IMR-90 (cell line): ENCODE results near the gene UXS1. TPM values are rescaled to one million over a fixed set of nuclear protein-coding genes. Genes with fewer than 3 reads are reported as not detected.

ENCODE experiments used
- ATAC-seq: fragments of 200-7000 bp; cut with Tn5 transposase; 2 replicates; pipeline ENCODE4 v1.9.1; 2020; ENCODE audit warnings: low read depth, mild to moderate bottlenecking, moderate library complexity
- BruUV-seq: library from RNA; stranded (reverse); fragments of 400-500 nt; replicated peaks from 2 replicates; lab custom pipeline; 2021; lab: Mats Ljungman, UMichigan
- CTCF ChIA-PET: fragments of 300-600 bp; formaldehyde crosslinking; extraction: SDS; loops from one replicate; lab custom pipeline; 2021; ENCODE audit warnings: antibody characterized with exemption; lab: Yijun Ruan, JAX
- POLR2A ChIA-PET: fragments of 300-600 bp; sonication (Branson Sonifier 250); formaldehyde crosslinking; loops from one replicate; lab custom pipeline; 2022; ENCODE audit warnings: antibody characterized with exemption; ENCODE audit not compliant: unreplicated experiment; lab: Charles Lee
- DNase-seq: peaks from one replicate; pipeline ENCODE4 v3.0.0; 2013
- H2AFZ ChIP-seq: replicated peaks from 2 replicates; pipeline ENCODE3; 2013; ENCODE audit warnings: low read length, mild to moderate bottlenecking; ENCODE audit not compliant: poor library complexity
- H2AK5ac ChIP-seq: 2 replicates; pipeline ENCODE4 v1.6.1; 2013; ENCODE audit warnings: low read depth, low read length, inconsistent platforms
- H2AK9ac ChIP-seq: replicated peaks from 2 replicates; pipeline ENCODE3; 2013; ENCODE audit warnings: mild to moderate bottlenecking, low read depth, low read length, moderate library complexity; ENCODE audit not compliant: poor library complexity
- H2BK120ac ChIP-seq: 2 replicates; pipeline ENCODE4 v1.6.1; 2013; ENCODE audit warnings: low read depth, low read length, inconsistent platforms
- H2BK15ac ChIP-seq: 3 replicates; pipeline ENCODE4 v1.6.1; 2013; ENCODE audit warnings: low read depth, low read length, inconsistent platforms
- H2BK20ac ChIP-seq: 2 replicates; pipeline ENCODE4 v1.6.1; 2013; ENCODE audit warnings: low read depth, mild to moderate bottlenecking, inconsistent platforms, low read length, moderate library complexity
- H2BK5ac ChIP-seq: 2 replicates; pipeline ENCODE4 v1.6.1; 2013; ENCODE audit warnings: mild to moderate bottlenecking, low read depth, low read length, inconsistent platforms; ENCODE audit not compliant: poor library complexity, severe bottlenecking
- H3K14ac ChIP-seq: replicated peaks from 2 replicates; pipeline ENCODE4 v1.6.1; 2013; ENCODE audit warnings: low read depth, low read length, inconsistent platforms
- H3K18ac ChIP-seq: 2 replicates; pipeline ENCODE4 v1.6.1; 2013; ENCODE audit warnings: low read depth, low read length, control low read depth
- H3K23ac ChIP-seq: 2 replicates; pipeline ENCODE4 v1.6.1; 2013; ENCODE audit warnings: low read depth, low read length, inconsistent platforms
- H3K27ac ChIP-seq: 2 replicates; pipeline ENCODE4 v1.5.1; 2013; ENCODE audit warnings: mild to moderate bottlenecking, control low read depth, low read length; ENCODE audit not compliant: insufficient read depth
- H3K27me3 ChIP-seq: 2 replicates; pipeline ENCODE4 v1.6.1; 2013; ENCODE audit warnings: low read length; ENCODE audit not compliant: control insufficient read depth, insufficient read depth
- H3K36me3 ChIP-seq: 2 replicates; pipeline ENCODE4 v1.6.1; 2013; ENCODE audit warnings: low read length, mixed read lengths; ENCODE audit not compliant: control insufficient read depth, insufficient read depth
- H3K4ac ChIP-seq: 2 replicates; pipeline ENCODE4 v1.6.1; 2013; ENCODE audit warnings: low read depth, low read length, inconsistent platforms
- H3K4me1 ChIP-seq: 2 replicates; pipeline ENCODE4 v1.6.1; 2013; ENCODE audit warnings: low read length, mixed read lengths; ENCODE audit not compliant: control insufficient read depth, insufficient read depth
- H3K4me2 ChIP-seq: 2 replicates; pipeline ENCODE4 v1.6.1; 2013; ENCODE audit warnings: low read depth, mild to moderate bottlenecking, control low read depth, low read length, moderate library complexity
- H3K4me3 ChIP-seq: 2 replicates; pipeline ENCODE4 v1.5.1; 2013; ENCODE audit warnings: low read depth, mild to moderate bottlenecking, control low read depth, low read length, moderate library complexity; ENCODE audit not compliant: insufficient read depth
- H3K56ac ChIP-seq: 2 replicates; pipeline ENCODE4 v1.6.1; 2013; ENCODE audit warnings: low read length, inconsistent platforms; ENCODE audit not compliant: insufficient read depth; ENCODE audit errors: extremely low read depth
- H3K79me1 ChIP-seq, 2 experiments: 2 replicates each; pipeline ENCODE4 v1.6.1; 2013; ENCODE audit warnings: low read length in 2 of 2, inconsistent platforms in 1 of 2, low read depth in 1 of 2
- H3K9ac ChIP-seq: 2 replicates; pipeline ENCODE4 v1.6.1; 2013; ENCODE audit warnings: low read depth, low read length, control low read depth
- H3K9me1 ChIP-seq: 2 replicates; pipeline ENCODE4 v1.6.1; 2013; ENCODE audit warnings: low read length, inconsistent platforms; ENCODE audit not compliant: insufficient read depth
- H3K9me3 ChIP-seq: 2 replicates; pipeline ENCODE4 v1.6.1; 2013; ENCODE audit warnings: low read length; ENCODE audit not compliant: control insufficient read depth, insufficient read depth
- H4K20me1 ChIP-seq: 2 replicates; pipeline ENCODE4 v1.6.1; 2013; ENCODE audit warnings: low read length, inconsistent platforms; ENCODE audit not compliant: insufficient read depth
- H4K5ac ChIP-seq: 2 replicates; pipeline ENCODE4 v1.6.1; 2013; ENCODE audit warnings: mild to moderate bottlenecking, low read depth, low read length, control low read depth
- H4K8ac ChIP-seq, 2 experiments: 2 replicates each; pipeline ENCODE4 v1.6.1; 2013; ENCODE audit warnings: low read depth in 2 of 2, low read length in 2 of 2, control low read depth in 1 of 2, inconsistent platforms in 1 of 2
- H4K91ac ChIP-seq: 2 replicates; pipeline ENCODE4 v1.6.1; 2013; ENCODE audit warnings: low read depth, low read length, inconsistent platforms; ENCODE audit not compliant: insufficient read depth
- BHLHE40 ChIP-seq: fragments of 150-350 bp; IDR thresholded peaks from 2 replicates; pipeline ENCODE4 v1.6.1; 2016; ENCODE audit warnings: mild to moderate bottlenecking, low read depth, low read length
- CHD1 ChIP-seq: IDR thresholded peaks from 2 replicates; pipeline ENCODE4 v1.6.1; 2012; ENCODE audit warnings: low read depth, low read length, improper control_type of control experiment
- ELK1 ChIP-seq: fragments of 150-350 bp; IDR thresholded peaks from 2 replicates; pipeline ENCODE4 v1.6.1; 2016; ENCODE audit warnings: low read depth, mild to moderate bottlenecking, low read length, moderate library complexity, borderline replicate concordance
- FOS ChIP-seq: fragments of 150-350 bp; IDR thresholded peaks from 2 replicates; pipeline ENCODE4 v1.6.1; 2016; ENCODE audit warnings: low read depth, low read length
- MAFK ChIP-seq: IDR thresholded peaks from 2 replicates; pipeline ENCODE4 v1.6.1; 2012; ENCODE audit warnings: low read depth, low read length, improper control_type of control experiment
- MAZ ChIP-seq: IDR thresholded peaks from 2 replicates; pipeline ENCODE4 v1.6.1; 2012; ENCODE audit warnings: low read depth, mild to moderate bottlenecking, low read length, improper control_type of control experiment, moderate library complexity, borderline replicate concordance
- POLR2A ChIP-seq: IDR thresholded peaks from 2 replicates; pipeline ENCODE4 v1.6.1; 2012; ENCODE audit warnings: mild to moderate bottlenecking, low read depth, low read length
- RCOR1 ChIP-seq: IDR thresholded peaks from 2 replicates; pipeline ENCODE4 v1.6.1; 2012; ENCODE audit warnings: mild to moderate bottlenecking, low read length, improper control_type of control experiment; ENCODE audit not compliant: insufficient replicate concordance
- RFX5 ChIP-seq: IDR thresholded peaks from 2 replicates; pipeline ENCODE4 v1.8.0; 2012; ENCODE audit warnings: low read depth, mild to moderate bottlenecking, low read length, moderate library complexity
- USF2 ChIP-seq: fragments of 150-350 bp; IDR thresholded peaks from 2 replicates; pipeline ENCODE4 v1.6.1; 2017; ENCODE audit warnings: mild to moderate bottlenecking, antibody characterized with exemption, low read length, low read depth
- WGBS, 2 experiments: methylation state at CpG; one replicate each; pipeline versions ENCODE4 v1.1.5 to v1.1.7; 2013; ENCODE audit warnings: missing lambda C conversion rate in 2 of 2; ENCODE audit not compliant: insufficient read length in 1 of 2; ENCODE audit errors: extremely low coverage in 2 of 2; 5-methylcytosine and 5-hydroxymethylcytosine counted together
- dilution Hi-C: fragments of 300-500 bp; cut with HindIII; formaldehyde crosslinking; loops from one replicate; pipeline ENCODE4 v1.14.3; 2018; ENCODE audit warnings: low sequenced_read_pairs; ENCODE audit not compliant: unreplicated experiment
- in situ Hi-C: fragments of 300-500 bp; cut with MboI; formaldehyde crosslinking; loops from 3 replicates; pipeline ENCODE4 v1.14.3; 2019; ENCODE audit warnings: low sequenced_read_pairs, inconsistent platforms, mixed read lengths
- intact Hi-C: fragments of 100-400 bp; cut with micrococcal nuclease; formaldehyde crosslinking; loops from 2 replicates; pipeline ENCODE4 v1.10.0; 2022
- polyA plus RNA-seq, 3 experiments: library from polyadenylated mRNA; depleted of rRNA; stranded (reverse); fragments of >200 nt; gene quantifications; 2 replicates each; pipeline ENCODE4 v1.2.3, GENCODE V29; 2012; ENCODE audit warnings: low replicate concordance in 1 of 3
- total RNA-seq: library from RNA; depleted of rRNA; stranded (reverse); fragments of >200 nt; gene quantifications from 2 replicates; pipeline ENCODE4 v1.2.3, GENCODE V29; 2012

Gene UXS1
- total and polyA plus RNA-seq, 2 of the 4 experiments (the other 2 are of a cell fraction), result 33.7 to 54.3 TPM

- Histone ChIP-seq H3K4me3 (no peak overlapping the region), H2BK120ac (no peak overlapping the region), H3K36me3 (peaks cover 10% of the 10 kb centered on the region), H3K4me1 (peaks cover 6% of the 10 kb centered on the region; the same call in 1 of the 2 replicates), H4K91ac (no peak overlapping the region), H3K56ac (no peak overlapping the region), H3K79me1 (peaks cover 9 to 11% of the 10 kb centered on the region in 2 experiments), H3K27ac (no peak overlapping the region), H3K14ac (no peak overlapping the region), H4K20me1 (no peaks in the 10 kb centered on the region), H3K18ac (no peak overlapping the region), H3K9me3 (no peaks in the 10 kb centered on the region), H4K8ac (no peak overlapping the region), H2BK20ac (no peak overlapping the region), H3K9ac (no peak overlapping the region), H2BK15ac (no peak overlapping the region), H4K5ac (no peak overlapping the region), H2AK9ac (no peak overlapping the region), H2BK5ac (no peak overlapping the region), H2AK5ac (no peak overlapping the region), H3K27me3 (no peaks in the 10 kb centered on the region), H3K4ac (no peak overlapping the region), H3K23ac (no peak overlapping the region), H2AFZ (no peak overlapping the region), H3K4me2 (no peak overlapping the region), H3K9me1 (peaks cover 11% of the 10 kb centered on the region)
- no CpG with 5 or more reads among the region's 2 CpGs for WGBS, 2 experiments
- ATAC-seq (no peak), DNase-seq (no peak)
- TF ChIP-seq MAFK, result no peak
- no peak for TF ChIP-seq RCOR1
- TF ChIP-seq POLR2A, result no peak
- TF ChIP-seq MAZ, result no peak
- TF ChIP-seq USF2, result no peak
- TF ChIP-seq BHLHE40, result no peak
- no peak for TF ChIP-seq CHD1
- TF ChIP-seq RFX5, result no peak
- TF ChIP-seq FOS, result no peak
- TF ChIP-seq ELK1, result no peak
- intact Hi-C loops, result loop anchor here (5.0 kb wide), 1 partner anchor 63 kb away; the partner anchor contains the start of gene UXS1
- ChIA-PET POLR2A (no interaction called here), CTCF (no interaction called here)
- in situ Hi-C loops, result no loop called here
- BruUV-seq, result no TSS peak
- dilution Hi-C loops, result no loop called here
Measured at GRCh38 chr2:106129592-106129991, 64.5 kb downstream of the UXS1 start.
